ENCODE measurements around the gene TIMM8A.
"Not testable (repeated sequence)": the region's sequence is repeated elsewhere in the genome, so short reads cannot be mapped to it uniquely, and the experiment has no call there.

Gene TIMM8A

DNA sequence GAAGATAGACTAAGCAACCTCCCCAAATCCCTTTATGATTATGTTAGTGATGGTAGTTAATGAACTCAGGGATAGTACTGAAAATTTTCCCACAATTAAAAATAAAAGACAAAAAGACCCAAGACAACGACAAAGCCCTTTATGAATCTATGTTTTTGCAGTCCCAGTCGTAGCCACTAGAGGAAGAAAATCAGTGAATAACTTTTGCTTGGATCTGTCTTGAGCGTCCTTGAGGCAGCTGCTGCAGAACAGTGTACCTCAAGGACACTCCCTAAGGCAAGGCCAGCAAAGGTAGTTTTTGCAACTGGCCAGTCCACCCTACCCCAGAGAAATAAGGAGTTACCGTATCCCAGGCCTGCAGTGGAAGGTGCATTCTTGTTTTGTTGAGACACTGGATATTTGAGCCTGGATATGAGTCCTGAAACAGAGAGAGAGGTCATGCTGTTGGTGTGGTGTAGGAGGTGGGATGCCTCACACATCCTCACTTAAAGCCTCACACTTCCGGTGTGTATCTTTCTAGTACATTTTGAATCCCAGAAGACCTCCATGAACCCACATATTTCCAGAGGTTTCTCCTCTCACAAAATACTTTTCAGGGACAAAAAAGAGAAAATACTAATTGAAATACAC is 8.7 kb upstream of the TIMM8A start:
- DNase-seq = no peak

GRCh38 chrX:101349193-101349562 is 636 bp upstream of the TIMM8A start:
- DNase-seq = no peak

- peak; percentile 13 for DNase-seq
Observed at GRCh38 chrX:101347859-101348451, 587 bp downstream of the TIMM8A start.

DNA sequence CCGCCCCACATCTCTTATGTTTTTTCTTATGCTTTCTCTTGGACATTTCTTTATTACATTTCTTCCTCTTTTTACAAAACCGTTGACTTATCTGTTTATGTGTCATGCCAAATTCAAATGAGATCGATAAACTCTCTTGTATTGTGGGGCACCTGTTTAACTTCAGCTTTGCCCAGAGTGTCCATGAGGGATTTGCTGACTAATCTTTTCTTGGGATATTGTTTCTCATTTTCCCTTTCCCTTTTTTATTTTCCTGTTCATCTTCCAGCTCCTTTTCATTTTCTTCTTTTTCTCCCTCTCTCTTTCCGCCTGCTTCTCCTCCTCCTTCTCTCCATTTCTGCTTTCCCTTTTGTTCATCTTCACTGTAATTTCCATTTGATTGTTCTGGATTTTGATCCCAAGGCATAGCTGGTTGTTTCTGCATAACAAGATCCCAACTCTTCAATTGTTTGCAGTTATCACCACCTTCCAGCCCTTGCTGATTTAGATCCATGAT is 10.7 kb downstream of the TIMM8A start:
- DNase-seq = no peak

- DNase-seq = not testable (repeated sequence)
Observed at GRCh38 chrX:101334310-101334709, 14.2 kb downstream of the TIMM8A start.

DNA sequence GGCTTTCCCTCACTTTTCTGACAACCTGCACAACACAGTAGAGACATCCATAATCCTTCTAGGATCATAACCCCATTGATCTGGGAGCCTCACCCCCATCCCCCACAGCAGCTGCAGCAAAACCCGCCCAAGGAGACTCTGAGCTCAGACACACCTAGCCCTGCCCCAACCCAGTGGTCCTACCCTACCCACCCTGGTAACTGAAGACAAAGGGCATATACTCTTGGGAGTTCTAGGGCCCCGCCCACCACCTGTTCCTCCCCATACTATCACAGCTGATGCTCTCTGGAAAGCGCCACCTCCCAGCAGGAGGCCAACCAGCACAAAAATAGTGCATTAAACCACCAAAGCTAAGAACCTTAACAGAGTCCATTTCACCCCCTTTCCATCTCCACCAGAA is 21.9 kb downstream of the TIMM8A start:
- DNase-seq = not testable (repeated sequence)

DNA sequence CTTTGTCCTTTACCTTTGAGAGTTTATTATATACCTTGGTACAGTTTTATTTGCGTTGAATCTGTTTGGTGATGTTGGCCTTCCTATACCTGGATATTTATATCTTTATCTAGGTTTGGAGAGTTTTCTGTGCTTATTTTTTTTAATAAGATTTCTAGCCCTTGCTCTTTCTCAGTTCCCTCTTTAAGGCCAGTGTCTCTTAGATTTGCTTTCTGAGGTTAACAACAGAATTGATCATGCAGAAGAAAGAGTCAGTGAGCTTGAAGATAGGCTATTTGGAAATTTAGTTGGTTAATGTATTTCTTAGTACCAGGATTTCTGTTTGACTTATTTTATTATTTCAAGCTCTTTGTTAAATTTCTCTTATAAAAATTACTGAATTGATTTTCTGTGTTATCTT is 44.8 kb downstream of the TIMM8A start:
- DNase-seq = no peak
